BJ (cell line): Measurements from ENCODE around the gene ST6GALNAC4. TPM values are rescaled to one million over a fixed set of nuclear protein-coding genes. Genes with fewer than 3 reads are reported as not detected.

Experiments
- CTCF ChIA-PET: fragments of 350-600 bp; formaldehyde crosslinking; extraction: SDS; loops from one replicate; lab custom pipeline; 2021; ENCODE audit warnings: antibody characterized with exemption, inconsistent platforms; lab: Yijun Ruan, JAX
- POLR2A ChIA-PET: fragments of 300-600 bp; sonication (Branson Sonifier 250); formaldehyde crosslinking; extraction: SDS; loops from one replicate; lab custom pipeline; 2021; ENCODE audit warnings: antibody characterized with exemption; lab: Charles Lee
- DNase-seq: peaks from one replicate; pipeline ENCODE4 v3.0.0-alpha.2; 2011; ENCODE audit warnings: low read depth
- H3K27me3 ChIP-seq: 2 replicates; pipeline ENCODE4 v1.6.0; 2011; ENCODE audit warnings: low read length; ENCODE audit not compliant: control insufficient read depth, insufficient read depth
- H3K36me3 ChIP-seq: 2 replicates; pipeline ENCODE4 v1.5.1; 2011; ENCODE audit warnings: low read length; ENCODE audit not compliant: control insufficient read depth, insufficient read depth
- H3K4me3 ChIP-seq: 2 replicates; pipeline ENCODE4 v1.5.1; 2011; ENCODE audit warnings: low read depth, mild to moderate bottlenecking, control low read depth, low read length
- polyA plus RNA-seq: library from polyadenylated mRNA; depleted of rRNA; stranded (reverse); fragments of >200 nt; gene quantifications from 2 replicates; pipeline ENCODE4 v1.2.3, GENCODE V29; 2011
- TF ChIP-seq, protein P1 (sequence below): IDR thresholded peaks from 2 replicates; pipeline ENCODE4 v1.5.1; 2011; ENCODE audit warnings: low read depth, mild to moderate bottlenecking, control low read depth, inconsistent platforms, low read length, moderate library complexity; ENCODE audit not compliant: insufficient read depth

ST6GALNAC4 gene
- polyA plus RNA-seq, 1 experiment: 35.5 TPM

DNA sequence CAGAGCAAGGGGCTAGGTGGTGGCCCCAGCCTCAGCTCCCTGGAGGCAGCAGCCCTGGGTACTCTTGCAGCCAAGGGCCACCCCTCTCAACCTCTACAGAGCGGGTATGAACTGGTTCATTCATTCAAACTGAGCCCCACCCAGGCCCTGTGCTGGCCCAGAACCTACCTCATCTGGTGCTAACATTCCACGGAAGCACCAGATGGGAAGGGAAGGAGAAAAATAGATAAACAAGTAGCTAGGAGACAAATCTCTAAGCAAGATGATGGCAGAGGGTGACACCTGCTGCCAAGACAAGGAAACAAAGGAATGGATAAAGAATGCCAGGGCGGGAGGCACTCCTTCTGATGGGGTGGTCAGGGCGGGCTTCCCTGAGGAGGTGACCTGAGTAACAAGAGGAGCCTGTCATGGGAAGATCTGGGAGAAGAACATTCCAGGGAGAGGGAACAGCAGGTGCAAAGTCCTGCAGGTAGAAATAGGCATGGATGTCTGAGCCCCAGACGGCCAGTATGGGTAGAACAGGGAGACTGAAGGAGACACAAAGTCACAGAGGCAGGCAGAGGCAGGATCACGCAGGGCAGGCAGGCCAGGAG, 6.1 kb downstream of the ST6GALNAC4 start:
- ChIA-PET POLR2A (interaction anchor here (0.6 kb wide), 1 partner anchor 167 kb away, joined by 9 read pairs; no protein-coding TSS in a partner anchor), CTCF (interaction anchor here (0.6 to 2.0 kb wide), 9 partner anchors 9 to 790 kb away, joined by 3 to 4 read pairs (median 3); partner anchors contain the start of genes CDK9, ST6GALNAC6 and TOR2A)
- DNase-seq: no peak
- peaks cover 14% of the 10 kb centered on the region for H3K36me3 ChIP-seq
- TF ChIP-seq, protein P1, sequence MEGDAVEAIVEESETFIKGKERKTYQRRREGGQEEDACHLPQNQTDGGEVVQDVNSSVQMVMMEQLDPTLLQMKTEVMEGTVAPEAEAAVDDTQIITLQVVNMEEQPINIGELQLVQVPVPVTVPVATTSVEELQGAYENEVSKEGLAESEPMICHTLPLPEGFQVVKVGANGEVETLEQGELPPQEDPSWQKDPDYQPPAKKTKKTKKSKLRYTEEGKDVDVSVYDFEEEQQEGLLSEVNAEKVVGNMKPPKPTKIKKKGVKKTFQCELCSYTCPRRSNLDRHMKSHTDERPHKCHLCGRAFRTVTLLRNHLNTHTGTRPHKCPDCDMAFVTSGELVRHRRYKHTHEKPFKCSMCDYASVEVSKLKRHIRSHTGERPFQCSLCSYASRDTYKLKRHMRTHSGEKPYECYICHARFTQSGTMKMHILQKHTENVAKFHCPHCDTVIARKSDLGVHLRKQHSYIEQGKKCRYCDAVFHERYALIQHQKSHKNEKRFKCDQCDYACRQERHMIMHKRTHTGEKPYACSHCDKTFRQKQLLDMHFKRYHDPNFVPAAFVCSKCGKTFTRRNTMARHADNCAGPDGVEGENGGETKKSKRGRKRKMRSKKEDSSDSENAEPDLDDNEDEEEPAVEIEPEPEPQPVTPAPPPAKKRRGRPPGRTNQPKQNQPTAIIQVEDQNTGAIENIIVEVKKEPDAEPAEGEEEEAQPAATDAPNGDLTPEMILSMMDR: peak; percentile 32; the same call in 1 of the 2 replicates
- no peak overlapping the region for H3K4me3 ChIP-seq
- no peaks in the 10 kb centered on the region for H3K27me3 ChIP-seq

DNA sequence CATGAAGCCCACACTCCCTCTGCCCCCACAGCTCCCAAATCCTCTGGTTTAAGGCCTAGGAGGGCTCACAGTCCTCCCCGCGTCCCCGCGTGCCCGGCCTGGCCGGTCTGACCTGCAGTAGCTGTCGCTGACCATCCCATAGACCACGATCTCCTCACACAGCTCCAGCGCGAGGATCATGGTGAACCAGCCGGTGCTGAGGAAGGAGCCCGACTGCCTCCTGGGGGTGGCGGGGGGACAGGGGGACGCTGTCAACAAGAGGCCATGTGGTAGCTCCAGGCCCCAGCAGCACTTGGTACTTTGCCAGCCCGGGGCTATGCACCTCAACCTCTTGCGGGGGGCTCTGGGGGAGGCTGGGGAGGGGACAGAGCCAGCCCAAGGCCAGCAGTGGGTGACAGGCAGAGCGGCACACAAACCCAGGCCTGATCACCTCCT, 7.0 kb downstream of the ST6GALNAC4 start:
- Histone ChIP-seq H3K36me3 (peaks cover 14% of the 10 kb centered on the region), H3K27me3 (no peaks in the 10 kb centered on the region), H3K4me3 (no peak overlapping the region)
- ChIA-PET POLR2A (no interaction called here), CTCF (interaction anchor here (0.7 to 2.0 kb wide), 7 partner anchors 11 to 323 kb away, joined by 3 to 4 read pairs (median 3); partner anchors contain the start of genes CDK9, ST6GALNAC6 and TOR2A)
- DNase-seq: no peak
- TF ChIP-seq, protein P1: no peak

DNA sequence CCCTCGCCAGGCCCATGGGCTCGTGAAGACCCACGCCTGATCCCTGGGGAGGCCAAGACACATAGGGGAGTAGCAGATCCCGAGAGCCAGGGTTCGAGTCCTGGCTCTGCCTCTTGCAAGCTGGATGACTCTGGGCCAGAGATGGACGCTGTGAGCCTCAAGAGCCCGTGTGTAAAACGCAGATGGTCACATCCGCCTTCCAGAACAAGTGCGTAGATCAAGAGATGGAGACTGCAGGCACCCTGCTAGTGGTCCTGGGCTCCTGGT, 8.2 kb downstream of the ST6GALNAC4 start:
- peaks cover 13% of the 10 kb centered on the region for H3K36me3 ChIP-seq
- POLR2A ChIA-PET: no interaction called here
- H3K27me3 ChIP-seq: no peaks in the 10 kb centered on the region
- H3K4me3 ChIP-seq: no peak overlapping the region
- CTCF ChIA-PET: no interaction called here
- TF ChIP-seq, protein P1: no peak
- no peak for DNase-seq

DNA sequence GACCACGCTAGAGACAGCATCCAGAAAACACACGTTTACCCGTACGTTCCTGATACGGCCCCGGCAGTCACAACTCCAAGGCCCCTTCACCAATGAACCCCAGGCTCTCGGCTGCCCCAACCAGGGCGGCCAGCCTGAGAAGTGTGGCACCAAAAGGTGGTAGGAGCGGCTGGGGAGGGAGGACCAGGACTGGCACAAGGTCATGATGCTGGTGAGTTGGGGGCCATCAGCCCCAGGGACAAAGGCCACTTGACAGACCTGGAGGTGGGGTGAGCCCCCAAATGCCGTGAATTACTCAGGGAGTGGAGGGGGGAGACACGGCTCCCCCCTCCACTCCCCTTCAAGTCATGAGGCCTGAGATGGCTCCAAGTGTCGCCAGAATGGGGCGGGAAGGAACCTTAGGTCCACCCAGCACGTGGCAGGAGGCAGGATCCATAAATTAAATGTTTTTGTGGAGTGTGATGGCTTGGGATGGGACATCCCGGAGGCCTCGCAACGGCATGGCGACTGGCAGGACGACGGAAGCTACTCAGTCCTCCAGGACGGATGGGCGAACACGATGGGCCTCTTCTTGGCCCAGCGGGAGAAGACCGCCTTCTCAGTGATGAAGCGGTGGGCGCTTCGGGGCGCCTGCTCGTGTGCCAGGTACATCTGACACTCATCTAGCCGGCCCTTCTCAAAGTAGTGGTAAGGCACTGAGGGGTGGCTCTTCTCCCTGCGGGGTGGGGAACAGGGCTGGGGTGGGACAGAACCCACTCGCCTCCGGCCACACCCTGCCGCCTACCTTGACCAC, 8.8 kb downstream of the ST6GALNAC4 start:
- H3K36me3 ChIP-seq: peaks cover 13% of the 10 kb centered on the region
- H3K4me3 ChIP-seq: no peak overlapping the region
- H3K27me3 ChIP-seq: no peaks in the 10 kb centered on the region
- ChIA-PET POLR2A (no interaction called here), CTCF (no interaction called here)
- TF ChIP-seq, protein P1: no peak
- DNase-seq: no peak

DNA sequence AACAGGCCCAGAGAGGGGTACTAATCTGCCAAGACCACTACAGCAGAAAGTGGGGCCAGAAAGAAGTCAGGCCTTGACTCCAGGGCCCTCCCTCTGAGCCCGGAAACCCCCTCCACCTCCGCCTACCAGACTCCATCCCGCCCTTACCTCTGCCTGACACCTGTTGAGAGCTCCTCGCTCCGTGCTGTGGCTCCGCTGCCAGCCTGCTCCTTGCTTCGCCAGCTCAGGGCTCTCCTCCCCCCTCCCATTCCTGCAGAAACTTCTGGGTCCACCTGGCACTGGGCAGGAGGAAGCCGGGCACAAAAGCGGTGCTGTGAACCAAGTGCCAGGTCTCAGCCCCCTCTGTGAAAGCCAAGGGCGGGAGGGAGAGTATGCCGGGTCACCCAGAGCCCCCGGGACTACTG, 11.1 kb downstream of the ST6GALNAC4 start:
- Histone ChIP-seq H3K36me3 (peaks cover 5% of the 10 kb centered on the region), H3K27me3 (no peaks in the 10 kb centered on the region), H3K4me3 (no peak overlapping the region)
- DNase-seq: no peak
- ChIA-PET POLR2A (no interaction called here), CTCF (no interaction called here)
- TF ChIP-seq, protein P1: no peak
